HG02763 (cell line): ENCODE results near the gene HS3ST4.
"Not testable (repeated sequence)": the region's sequence is repeated elsewhere in the genome, so short reads cannot be mapped to it uniquely, and the experiment has no call there.

ENCODE experiments used
- ATAC-seq: cut with Tn5 transposase; IDR thresholded peaks from one replicate; pipeline ENCODE4 v1.9.1; 2021; ENCODE audit warnings: mild to moderate bottlenecking, moderate library complexity; ENCODE audit not compliant: unreplicated experiment

The HS3ST4 gene

DNA sequence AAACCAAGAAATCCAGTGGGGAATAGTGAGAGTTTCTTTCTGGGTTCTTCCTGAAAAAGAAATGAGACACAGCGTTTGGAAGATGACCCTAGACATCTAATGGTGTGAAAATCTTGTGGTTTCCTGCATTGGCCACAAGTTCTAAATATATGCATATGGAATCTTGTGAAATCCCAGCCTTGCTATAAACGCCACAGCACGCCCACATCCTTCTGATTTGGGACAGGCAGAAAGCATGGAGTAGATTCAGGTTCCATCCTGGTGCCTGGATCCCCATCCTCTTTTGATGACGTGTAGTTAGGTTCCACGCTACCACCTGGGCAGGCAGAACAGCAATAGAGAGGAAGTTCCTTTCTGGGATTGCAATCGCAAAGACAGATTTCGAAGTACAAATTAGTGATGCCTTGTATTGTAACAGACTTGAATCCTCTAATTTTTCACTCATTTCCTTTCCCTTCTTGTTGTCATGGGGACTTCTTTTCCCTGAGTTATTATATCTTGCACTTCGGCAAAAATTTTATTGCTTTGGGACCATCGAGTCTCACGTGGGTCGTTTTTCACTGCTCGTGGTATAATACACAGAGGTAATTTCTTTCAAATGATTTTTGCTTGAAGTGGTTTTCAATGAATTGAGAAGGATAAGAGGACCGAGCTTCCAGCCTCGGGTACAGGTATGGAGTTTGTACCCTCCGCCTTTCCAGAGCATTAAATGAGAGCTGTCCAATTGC, 37.6 kb downstream of the HS3ST4 start:
- no peak for ATAC-seq

- no peak for ATAC-seq
Observed at GRCh38 chr16:25730396-25730795, 38.6 kb downstream of the HS3ST4 start.

GRCh38 chr16:25734430-25735385, 42.9 kb downstream of the HS3ST4 start:
- no peak for ATAC-seq

- no peak for ATAC-seq
Observed at GRCh38 chr16:25735645-25736044, 43.9 kb downstream of the HS3ST4 start.

- ATAC-seq, result no peak
Observed at GRCh38 chr16:25747160-25747758, 55.5 kb downstream of the HS3ST4 start.

- no peak for ATAC-seq
Observed at GRCh38 chr16:25748092-25748654, 56.4 kb downstream of the HS3ST4 start.

DNA sequence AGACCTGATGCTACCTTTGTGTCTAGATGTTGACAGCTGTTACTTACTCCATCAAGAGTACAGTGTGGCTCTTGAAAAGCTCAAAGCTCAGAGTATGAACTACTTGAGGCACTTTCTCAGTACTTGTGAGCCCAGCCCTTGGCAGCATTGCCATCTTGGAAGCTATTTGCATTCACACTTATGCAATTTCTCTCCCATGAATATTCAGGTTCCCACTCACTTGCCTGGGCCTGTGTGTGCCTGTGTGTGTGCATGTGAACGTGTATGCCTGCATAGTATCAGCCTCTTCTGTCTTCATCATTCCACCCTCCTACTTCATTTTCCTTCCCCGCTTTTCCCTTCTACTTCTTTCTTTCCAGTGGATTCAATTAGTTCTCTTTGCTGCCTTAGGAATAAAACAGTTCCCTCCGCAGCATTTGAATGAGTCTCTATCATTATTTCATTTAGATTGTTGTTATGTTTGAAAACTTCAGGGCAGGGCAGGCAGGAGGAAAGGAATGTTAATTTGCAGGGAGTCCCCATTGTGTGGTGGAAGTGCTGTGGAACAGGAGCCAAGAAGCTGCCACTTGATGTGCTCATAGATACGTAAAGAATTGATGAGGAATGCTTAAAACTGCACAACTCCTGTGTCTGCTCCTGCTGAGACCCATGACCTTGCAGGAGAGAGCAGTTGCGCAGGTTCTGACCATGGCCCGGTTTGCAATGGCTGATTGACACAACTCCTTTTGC, 58.9 kb downstream of the HS3ST4 start:
- no peak for ATAC-seq

- ATAC-seq, result no peak
Observed at GRCh38 chr16:25751230-25751835, 59.6 kb downstream of the HS3ST4 start.

DNA sequence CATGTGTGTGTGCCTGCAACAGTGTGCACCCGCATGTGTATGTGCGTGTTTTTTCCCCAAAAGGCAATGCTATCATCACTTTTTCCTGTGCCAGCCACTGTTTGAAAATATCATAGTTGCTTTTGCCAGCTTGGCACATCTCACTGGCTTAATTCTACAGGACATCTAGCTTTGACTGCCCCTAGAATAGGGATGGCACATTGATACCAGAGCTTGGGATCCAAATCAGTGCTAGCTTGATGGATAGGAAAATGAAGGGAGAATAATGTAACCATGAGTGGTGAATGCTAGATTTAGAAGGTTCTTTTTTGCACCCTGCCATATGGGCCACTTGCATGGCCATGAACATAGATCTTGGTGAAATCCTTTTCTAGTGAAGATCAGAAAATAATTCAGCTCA, 72.7 kb downstream of the HS3ST4 start:
- ATAC-seq, result no peak

DNA sequence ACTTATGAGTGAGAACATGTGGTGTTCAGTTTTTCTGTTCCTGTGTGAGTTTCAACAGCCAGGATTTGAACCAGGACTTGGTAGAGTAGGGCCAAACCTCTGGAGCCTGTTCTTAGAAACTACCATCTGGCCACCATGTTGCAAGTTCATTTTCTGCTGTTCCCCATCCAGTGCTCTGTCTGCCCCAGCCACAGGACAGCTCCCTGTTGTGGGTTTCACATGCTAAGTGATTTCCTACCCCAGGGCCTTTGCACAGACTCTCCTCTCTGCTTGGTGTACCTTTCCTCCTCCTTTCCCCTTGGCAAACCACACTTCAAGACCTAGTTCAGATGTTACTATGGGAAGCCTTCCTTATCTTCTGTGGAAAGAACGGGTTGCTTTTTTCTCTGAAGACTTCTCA, 79.5 kb downstream of the HS3ST4 start:
- no peak for ATAC-seq

DNA sequence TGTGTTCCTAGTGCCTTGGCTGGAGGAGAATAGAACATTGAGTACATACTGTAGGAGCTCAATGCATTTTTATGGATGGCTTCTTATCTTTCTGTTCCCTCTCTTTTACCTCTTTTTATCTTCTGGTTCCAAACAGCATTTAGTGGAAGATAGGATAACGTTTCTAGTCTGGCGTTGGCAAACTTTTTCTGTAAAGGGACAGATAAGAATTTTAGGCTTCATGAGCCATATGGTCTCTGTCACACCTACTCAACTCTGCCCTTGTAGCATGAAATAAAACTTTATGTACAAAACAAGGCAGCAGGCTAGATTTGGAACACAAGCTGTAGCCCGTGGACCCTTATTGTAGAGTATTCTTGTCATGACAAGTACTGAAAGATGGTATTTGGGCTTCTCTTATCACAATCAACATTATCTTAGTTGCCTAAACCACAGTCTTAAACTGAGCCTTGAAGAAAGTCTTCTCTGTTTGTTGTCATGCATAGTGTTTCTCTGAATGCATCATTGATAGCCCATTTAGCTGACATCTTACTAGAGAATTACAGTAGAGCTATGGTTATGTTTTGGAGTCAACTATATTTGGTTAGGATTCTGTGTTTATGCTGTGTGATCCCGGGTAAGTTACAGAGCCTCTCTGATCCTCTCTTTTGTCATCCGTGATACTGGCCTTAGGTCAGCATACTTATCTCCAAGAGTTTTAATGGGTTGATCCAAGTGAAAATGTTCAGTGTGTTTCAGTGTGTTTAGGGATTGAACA, 80.2 kb downstream of the HS3ST4 start:
- ATAC-seq, result no peak

DNA sequence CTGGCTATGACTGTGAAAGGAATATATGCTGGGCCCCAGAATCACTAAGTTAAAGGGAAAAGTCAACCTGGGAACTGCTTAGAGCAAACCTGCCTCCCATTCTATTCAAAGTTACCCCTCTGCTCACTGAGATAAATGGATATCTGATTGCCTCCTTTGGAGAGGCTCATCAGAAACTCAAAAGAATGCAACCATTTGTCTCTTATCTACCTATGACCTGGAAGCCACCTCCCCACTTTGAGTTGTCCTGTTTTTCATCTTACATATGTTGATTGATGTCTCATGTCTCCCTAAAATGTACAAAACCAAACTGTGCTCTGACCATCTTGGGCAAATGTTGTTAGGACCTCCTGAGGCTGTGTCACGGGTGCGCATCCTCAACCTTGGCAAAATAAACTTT, 84.5 kb downstream of the HS3ST4 start:
- not testable (repeated sequence) for ATAC-seq

DNA sequence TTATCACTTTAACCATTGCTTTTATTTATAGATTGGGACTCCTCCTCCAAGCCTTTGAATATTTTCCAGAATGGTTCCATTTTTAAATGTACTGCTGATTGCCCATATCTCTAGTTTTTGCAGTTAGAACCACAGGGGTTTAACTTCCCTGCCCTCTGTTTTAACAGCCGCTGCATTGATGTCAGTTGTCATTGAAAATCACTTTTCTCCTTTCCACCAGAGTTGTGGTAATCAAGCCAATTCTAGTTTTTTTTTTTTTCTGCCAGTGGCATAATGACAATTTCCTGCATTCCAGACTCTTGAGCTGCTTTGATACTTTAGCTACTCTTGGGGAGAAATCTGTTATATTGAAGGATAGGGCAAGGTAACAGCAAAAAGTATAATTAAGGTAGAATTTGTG, 91.5 kb downstream of the HS3ST4 start:
- ATAC-seq, result no peak

DNA sequence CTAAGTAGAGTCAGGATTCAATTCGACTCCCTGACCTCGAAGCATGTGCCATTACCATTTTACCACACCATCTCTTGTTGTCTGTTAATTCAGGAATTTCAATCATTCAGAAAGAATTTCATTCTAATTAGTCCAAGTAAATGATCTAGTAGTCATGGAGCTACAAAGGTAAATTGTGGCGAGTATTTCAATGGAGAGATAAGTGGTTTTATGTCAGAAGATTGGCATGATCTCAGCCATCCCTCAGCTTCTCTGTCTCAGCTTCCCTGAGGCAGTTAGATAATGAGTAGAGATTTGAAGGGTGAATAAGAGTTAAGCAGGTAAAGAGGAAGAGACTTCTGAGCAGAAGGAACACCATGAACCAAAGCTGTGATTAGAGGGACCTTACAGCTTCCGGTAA, 93.6 kb downstream of the HS3ST4 start:
- ATAC-seq, result no peak

GRCh38 chr16:25786748-25787147, 95.0 kb downstream of the HS3ST4 start:
- ATAC-seq, result no peak

- no peak for ATAC-seq
Observed at GRCh38 chr16:25788637-25789036, 96.9 kb downstream of the HS3ST4 start.

- no peak for ATAC-seq
Observed at GRCh38 chr16:25796239-25796638, 104.5 kb downstream of the HS3ST4 start.

DNA sequence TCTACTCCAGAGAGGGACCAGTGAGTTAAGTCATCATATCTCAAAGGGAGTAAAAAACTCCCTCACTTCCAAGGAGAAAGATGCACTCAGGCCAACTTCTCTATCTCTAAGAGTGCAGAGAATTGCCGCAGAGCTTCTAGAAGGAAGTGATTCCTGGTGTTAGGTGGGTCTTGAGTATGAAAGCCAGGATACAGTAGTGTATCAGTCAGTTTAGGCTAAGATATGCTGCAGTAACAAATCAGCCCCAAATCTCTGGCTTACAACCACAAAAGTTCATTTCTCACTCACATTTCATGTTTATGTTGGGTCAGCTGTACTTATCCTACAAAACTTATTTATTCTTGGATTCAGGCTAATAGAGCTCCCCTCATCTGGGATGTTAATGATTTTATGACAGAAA, 106.3 kb downstream of the HS3ST4 start:
- ATAC-seq, result no peak

GRCh38 chr16:25799816-25800215, 108.1 kb downstream of the HS3ST4 start:
- no peak for ATAC-seq

DNA sequence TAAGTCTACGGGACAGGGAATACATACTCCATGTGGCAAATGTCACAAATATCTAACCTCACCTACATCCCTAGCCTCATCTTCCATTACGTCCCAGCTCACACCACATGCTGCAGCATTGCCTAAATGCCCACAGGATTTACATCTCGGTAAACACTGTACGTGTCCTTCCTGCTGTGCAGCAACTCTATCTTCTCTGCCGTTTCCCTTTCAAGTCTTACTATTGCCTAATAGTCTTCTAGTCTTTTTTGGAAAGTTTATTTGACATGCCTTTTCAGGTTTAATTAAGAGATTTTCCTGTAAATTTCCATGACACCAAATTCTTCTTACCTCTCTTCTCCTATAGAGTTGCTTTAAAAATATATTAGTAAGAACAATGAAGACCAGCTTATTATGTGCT, 120.5 kb downstream of the HS3ST4 start:
- ATAC-seq, result no peak
